Inferior parietal cortex (tissue), 1 donor: ENCODE data around the gene TMEM17.

ENCODE experiments used
- DNase-seq: peaks from one replicate; pipeline ENCODE4 v3.0.0-alpha.2; 2016; ENCODE audit errors: extremely low spot score

The TMEM17 gene

GRCh38 chr2:62473246-62473827 lies 32.7 kb downstream of the TMEM17 start:
- DNase-seq: no peak

GRCh38 chr2:62472312-62472711 lies 33.7 kb downstream of the TMEM17 start:
- no peak for DNase-seq

- no peak for DNase-seq
Measured at GRCh38 chr2:62471816-62472215, 34.2 kb downstream of the TMEM17 start.

- DNase-seq: no peak
Measured at GRCh38 chr2:62471404-62471803, 34.6 kb downstream of the TMEM17 start.

- no peak for DNase-seq
Measured at GRCh38 chr2:62469548-62469947, 36.4 kb downstream of the TMEM17 start.

DNA sequence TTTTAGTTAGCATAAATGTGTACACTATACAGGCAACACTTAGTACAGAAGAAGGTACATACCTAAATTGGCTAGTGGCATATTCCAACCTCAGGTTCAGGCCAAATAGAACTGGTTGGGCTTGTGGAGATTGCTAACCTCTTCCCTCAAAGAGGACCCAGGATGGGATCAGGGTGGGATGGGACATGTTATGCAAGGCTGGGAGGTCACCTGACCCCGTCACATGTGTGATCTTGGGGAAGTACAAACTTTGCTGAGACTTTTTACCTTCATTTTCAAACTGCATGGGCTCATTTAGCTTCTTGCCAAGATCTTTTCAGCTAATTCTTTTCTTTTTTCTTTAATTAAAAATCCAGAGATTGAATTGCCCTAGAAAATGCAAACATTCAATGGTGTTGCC lies 36.9 kb downstream of the TMEM17 start:
- no peak for DNase-seq

GRCh38 chr2:62467475-62468321 lies 38.3 kb downstream of the TMEM17 start:
- no peak for DNase-seq

GRCh38 chr2:62467100-62467474 lies 38.9 kb downstream of the TMEM17 start:
- no peak for DNase-seq

DNA sequence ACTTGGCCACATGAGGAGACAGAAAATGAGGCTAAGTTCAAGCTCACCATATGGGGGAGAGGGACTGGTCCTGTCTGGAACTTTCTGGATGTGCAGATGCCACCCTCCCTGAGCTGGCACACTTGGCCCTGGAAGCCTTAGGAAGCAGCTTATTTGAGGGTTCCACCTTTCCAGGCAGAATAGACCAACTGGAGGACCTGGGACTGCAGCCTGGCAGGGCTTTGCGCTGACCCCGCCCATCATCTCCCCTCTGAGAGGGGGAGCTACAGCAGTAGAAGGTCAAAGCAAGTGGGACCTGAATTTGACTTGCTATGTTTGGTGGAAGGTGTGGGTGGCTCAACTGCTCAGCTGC lies 39.5 kb downstream of the TMEM17 start:
- DNase-seq: no peak

DNA sequence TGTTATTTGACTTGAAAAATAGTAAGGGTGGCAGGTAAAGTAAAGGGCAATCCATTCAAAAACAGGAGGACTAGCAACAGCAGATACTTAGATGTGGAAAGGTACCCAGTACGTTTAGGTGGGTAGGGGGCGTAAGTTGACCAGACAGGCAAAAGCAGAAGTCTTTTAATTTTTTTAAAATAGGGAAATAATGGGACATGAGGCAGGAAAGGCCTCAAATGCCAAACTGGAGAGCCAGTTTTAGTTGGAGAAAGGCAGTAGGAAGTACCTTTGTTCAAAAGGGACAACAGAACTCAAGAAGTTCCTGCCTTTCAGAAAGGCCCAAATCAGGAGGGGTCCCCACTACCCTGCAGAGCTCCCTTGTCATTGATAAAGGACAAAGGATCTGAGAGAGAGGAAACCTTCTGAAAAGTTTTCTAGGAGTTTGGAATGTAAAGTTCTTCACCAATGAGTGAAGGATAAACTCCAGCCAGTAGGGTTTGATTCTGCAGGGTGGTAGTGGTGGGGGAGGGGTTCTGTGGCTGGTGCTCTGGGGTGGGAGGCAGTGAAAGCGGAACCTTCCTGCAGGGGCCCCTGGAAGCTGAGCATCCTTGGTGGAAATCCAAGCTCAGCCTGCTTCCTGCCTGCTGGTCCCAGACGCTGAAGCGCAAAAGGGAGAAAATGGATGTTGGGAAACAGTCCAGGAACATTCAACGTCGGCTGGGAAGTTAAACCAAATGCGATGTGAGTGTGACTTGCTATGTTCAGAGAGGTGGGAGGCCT lies 40.1 kb downstream of the TMEM17 start:
- DNase-seq: no peak

DNA sequence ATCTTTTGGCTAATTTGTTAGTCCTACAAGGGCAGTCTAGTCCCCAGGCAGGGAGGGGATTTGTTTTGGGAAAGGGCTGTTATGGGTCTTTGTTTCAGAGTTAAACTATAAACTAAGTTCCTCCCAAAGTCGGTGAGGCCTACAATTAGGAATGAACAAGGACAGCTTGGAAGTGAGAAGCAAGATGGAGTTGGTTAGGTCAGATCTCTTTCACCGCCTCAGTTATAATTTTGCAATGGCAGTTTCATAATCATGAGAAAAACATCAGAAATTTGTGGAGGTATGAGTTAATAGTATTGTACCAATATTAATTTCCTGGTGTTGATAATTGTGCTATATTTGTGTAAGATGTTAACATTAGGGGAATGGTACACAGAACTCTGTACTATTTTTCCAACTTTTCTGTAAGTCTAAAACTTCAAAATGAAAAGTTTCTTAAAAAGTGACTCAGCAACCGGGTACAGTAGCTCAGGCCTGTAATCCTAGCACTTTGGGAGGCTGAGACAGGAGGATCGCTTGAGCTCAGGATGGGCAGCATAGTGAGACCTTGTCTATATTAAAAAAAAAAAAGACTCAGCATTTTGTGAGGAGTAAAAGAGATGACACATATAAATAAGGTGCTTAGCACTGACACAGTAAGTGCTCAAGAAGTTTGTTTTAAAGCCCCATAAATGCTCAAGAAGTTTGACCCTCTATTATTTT lies 40.8 kb downstream of the TMEM17 start:
- DNase-seq: no peak

DNA sequence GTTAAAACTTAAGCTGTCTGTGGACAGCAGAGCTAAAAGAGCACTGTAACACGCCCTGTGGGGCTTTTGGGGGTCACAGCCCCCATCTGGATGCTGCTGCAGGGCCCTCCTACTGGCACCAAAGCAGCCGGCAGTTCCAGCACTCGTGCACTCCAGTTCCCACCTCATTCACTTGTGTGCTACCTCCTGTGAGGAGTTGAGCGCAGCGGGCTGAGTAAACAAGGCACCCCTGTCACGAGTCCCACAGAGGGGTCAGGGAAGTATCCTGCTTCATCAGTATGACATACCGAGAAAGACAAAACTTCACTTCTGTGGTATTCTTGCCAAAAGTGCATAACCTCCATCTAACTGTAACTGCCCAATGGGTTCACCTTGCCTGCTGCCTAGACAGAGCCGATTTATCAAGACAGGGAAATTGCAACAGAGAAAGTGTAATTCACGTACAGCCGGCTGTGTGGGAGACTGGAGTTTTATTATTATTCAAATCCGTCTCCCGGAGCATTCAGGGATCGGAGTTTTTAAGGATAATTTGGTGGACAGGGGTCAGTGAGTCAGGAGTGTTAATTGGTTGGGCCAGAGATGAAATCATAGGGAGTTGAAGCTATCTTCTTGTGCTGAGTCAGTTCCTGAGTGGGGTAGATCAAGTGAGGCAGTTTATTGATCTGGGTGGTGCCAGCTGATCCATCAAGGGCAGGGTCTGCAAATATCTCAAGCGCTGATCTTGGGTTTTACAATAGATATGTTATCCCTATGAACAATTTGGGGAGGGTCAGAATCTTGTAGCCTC lies 41.6 kb downstream of the TMEM17 start:
- DNase-seq: no peak

DNA sequence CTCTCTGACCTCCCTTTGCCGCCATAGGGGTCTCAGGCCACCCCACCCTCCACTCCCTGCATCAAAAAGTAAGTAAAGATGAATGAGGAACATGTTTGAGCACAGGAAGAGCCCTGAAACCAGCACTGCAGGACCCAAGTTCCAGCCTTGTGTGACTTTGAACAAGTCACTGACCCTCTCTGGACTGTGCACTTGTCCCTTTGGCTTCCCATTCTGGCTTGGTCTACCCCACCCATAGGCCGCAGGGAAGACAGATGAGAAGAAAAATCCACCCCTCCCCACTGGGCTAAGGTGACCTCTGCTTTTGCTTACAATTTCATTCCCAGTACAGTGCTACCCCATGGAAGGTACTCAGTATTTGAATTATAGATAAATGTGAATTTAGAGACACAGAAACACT lies 43.8 kb downstream of the TMEM17 start:
- DNase-seq: no peak

DNA sequence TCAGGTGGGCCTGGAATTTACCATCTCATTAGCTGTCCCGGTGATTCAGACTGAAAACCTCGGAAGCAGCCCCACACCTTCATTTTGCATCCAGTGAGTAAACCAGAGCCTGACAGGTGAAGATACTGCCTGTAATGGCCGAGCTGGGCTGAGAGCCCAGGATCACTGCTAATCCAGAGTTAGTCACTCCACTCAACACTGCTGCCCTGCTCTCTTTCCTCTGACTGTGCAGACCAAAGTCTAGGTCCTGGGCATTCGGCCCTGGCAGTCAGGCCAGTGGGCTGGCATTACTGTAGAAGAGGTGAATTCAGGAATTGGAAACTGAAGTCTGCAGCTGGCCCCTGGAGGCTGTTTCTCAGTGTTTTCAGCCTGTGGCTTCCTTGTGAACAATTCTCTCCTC lies 44.3 kb downstream of the TMEM17 start:
- no peak for DNase-seq

DNA sequence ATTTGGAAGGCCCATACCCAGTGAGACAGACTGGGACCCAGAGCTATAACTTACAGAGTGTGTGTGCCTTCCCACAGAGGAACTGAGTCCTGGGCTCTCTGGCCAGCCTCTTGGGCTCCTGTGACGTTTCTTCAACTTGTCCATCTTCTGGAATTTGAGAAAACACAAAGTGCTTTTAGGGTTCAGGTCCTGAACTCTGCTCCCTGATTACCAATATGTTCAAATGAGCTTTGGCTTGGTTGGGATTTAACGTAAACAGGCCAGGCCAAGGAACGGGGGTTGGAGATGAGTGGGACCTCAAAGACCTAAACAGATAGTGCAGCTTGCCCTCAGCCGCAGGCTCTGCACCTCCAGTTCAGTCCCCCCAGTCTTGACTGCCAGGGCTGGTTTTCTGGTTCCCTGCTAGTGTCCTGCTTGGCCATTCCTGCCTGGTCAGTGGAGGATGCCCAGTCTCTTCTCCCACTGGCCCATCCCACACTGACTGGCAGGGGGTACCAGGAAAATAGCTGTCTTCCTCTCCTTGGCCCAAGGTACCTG lies 44.9 kb downstream of the TMEM17 start:
- no peak for DNase-seq

DNA sequence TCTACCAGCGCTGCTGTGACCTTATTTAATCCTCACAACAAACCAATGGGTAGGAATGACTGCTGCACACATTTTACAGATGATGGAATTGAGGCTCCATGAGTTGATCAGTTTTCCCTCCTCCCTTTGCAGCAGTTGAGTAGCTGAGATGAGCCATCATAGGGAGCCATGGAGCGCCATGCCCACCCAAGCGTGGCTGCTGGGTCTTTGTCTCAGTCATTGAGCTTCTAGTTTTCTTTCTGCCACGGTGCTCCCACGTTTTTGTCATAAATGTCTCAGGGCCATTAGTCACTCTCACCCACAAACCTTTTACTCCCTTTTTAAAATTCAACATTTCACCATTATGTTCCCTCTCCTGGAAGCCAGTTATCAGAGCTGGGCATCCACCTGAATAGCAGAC lies 45.8 kb downstream of the TMEM17 start:
- DNase-seq: no peak

- no peak for DNase-seq
Measured at GRCh38 chr2:62459672-62460071, 46.3 kb downstream of the TMEM17 start.

GRCh38 chr2:62459106-62459505 lies 46.9 kb downstream of the TMEM17 start:
- no peak for DNase-seq

- DNase-seq: no peak
Measured at GRCh38 chr2:62458671-62459081, 47.3 kb downstream of the TMEM17 start.

- no peak for DNase-seq
Measured at GRCh38 chr2:62458206-62458641, 47.8 kb downstream of the TMEM17 start.

GRCh38 chr2:62457556-62457955 lies 48.4 kb downstream of the TMEM17 start:
- no peak for DNase-seq
